ENCODE measurements around the gene TEX44. TPM values are rescaled to one million over a fixed set of nuclear protein-coding genes. Genes with fewer than 3 reads are reported as not detected.
"Not testable (repeated sequence)": the region's sequence is repeated elsewhere in the genome, so short reads cannot be mapped to it uniquely, and the experiment has no call there.

TEX44 gene
- total and polyA plus RNA-seq, 9 of the 15 experiments (the other 6 are each of a cell fraction or from before 2014, with no cell fraction given) = not detected

GRCh38 chr2:231576465-231576864, 16.2 kb upstream of the TEX44 start:
- no peak overlapping the region for H3K27ac ChIP-seq (ENCODE audit: extremely low read depth, low read depth, low read length)
- ChIA-PET POLR2A (no interaction called here), CTCF (ENCODE audit: low intra/inter-chr PET ratio) (no interaction called here)
- peaks cover 0 to 14% of the 10 kb centered on the region in 2 experiments; a peak in 4 of 5 replicates for H3K27me3 ChIP-seq (ENCODE audit: control insufficient read depth in 2 of 2, insufficient read depth in 2 of 2, low read length in 2 of 2)
- H4K20me1 ChIP-seq (replicated peaks; ENCODE audit: control insufficient read depth, insufficient read depth, low read length) = no peaks in the 10 kb centered on the region
- no peak overlapping the region for H3K4me2 ChIP-seq (ENCODE audit: insufficient read depth, low read length)
- FAIRE-seq (no peak), DNase-seq (ENCODE audit: extremely low read depth in 1 of 4, low spot score in 3 of 4) (no peak), ATAC-seq (no peak)
- H3K4me3 ChIP-seq = no peak overlapping the region
- H3K4me1 ChIP-seq (replicated peaks in 1 of 2; ENCODE audit: control insufficient read depth in 2 of 2, insufficient read depth in 2 of 2, low read length in 2 of 2) = no peaks in the 10 kb centered on the region; a peak in 1 of 5 replicates
- no peaks in the 10 kb centered on the region for H3K9me1 ChIP-seq (ENCODE audit: control insufficient read depth, insufficient read depth, low read length)
- WGBS (ENCODE audit: insufficient coverage, low coverage, missing lambda C conversion rate) = 0% methylated on average over 4 of the region's 4 CpGs
- intact Hi-C loops (cut with micrococcal nuclease) = no loop called here
- no peak for TF ChIP-seq AFF1 (IDR thresholded peaks at IDR 0.05; ENCODE audit: low read depth in 1 of 2, partially characterized antibody in 2 of 2)
- TF ChIP-seq HDAC2 (IDR thresholded peaks at IDR 0.05) = no peak
- TF ChIP-seq TGIF2 (CRISPR knock-in tag; IDR thresholded peaks at IDR 0.05) = no peak
- no peak for TF ChIP-seq ZBTB43 (CRISPR knock-in tag; IDR thresholded peaks at IDR 0.05)
- TF ChIP-seq ARNT (IDR thresholded peaks at IDR 0.05) = no peak
- no peak for TF ChIP-seq KDM5B (IDR thresholded peaks at IDR 0.05; ENCODE audit: insufficient replicate concordance, low read depth, low read length)
- TF ChIP-seq POU5F1 (IDR thresholded peaks at IDR 0.05; ENCODE audit: borderline replicate concordance, low read depth, low read length, partially characterized antibody) = no peak
- no peak for TF ChIP-seq CREM (IDR thresholded peaks at IDR 0.05; ENCODE audit: low read depth)
- TF ChIP-seq NFE2L1 (tag; IDR thresholded peaks at IDR 0.05; ENCODE audit: borderline replicate concordance, low read depth) = no peak
- no peak for TF ChIP-seq NRF1 (conservative IDR thresholded peaks at IDR 0.05 in 1 of 2, IDR thresholded peaks at IDR 0.05 in 1 of 2)
- TF ChIP-seq KLF1 (tag; IDR thresholded peaks at IDR 0.05) = no peak
- H2AFZ ChIP-seq (ENCODE audit: low read depth, low read length) = no peak overlapping the region
- no peaks in the 10 kb centered on the region for H3K79me2 ChIP-seq (ENCODE audit: control insufficient read depth, insufficient read depth, low read length)
- H3K36me3 ChIP-seq (ENCODE audit: control insufficient read depth, insufficient read depth, low read length) = no peaks in the 10 kb centered on the region
- BruUV-seq (replicated peaks) = no TSS peak
- in situ Hi-C loops (cut with MboI) = no loop called here
- H3K9me3 ChIP-seq (replicated peaks; ENCODE audit: control insufficient read depth, insufficient read depth, low read depth, low read length) = no peaks in the 10 kb centered on the region
- H3K9ac ChIP-seq (ENCODE audit: insufficient read depth in 1 of 2, low read depth in 2 of 2, low read length in 2 of 2) = peak overlapping the region in 1 of 2 experiments; percentile 26; a peak in 1 of 4 replicates

GRCh38 chr2:231578655-231579054, 14.0 kb upstream of the TEX44 start:
- H3K27ac ChIP-seq (ENCODE audit: extremely low read depth, low read depth, low read length); in situ Hi-C loops (cut with MboI): not testable (repeated sequence)

More at GRCh38 chr2:231578655-231579054, 14.0 kb upstream of the TEX44 start:
- H3K9me1 ChIP-seq (ENCODE audit: control insufficient read depth, insufficient read depth, low read length); H2AFZ ChIP-seq (ENCODE audit: low read depth, low read length); POLR2A ChIA-PET; intact Hi-C loops (cut with micrococcal nuclease); H3K4me2 ChIP-seq (ENCODE audit: insufficient read depth, low read length); H3K4me1 ChIP-seq (replicated peaks in 1 of 2; ENCODE audit: control insufficient read depth in 2 of 2, insufficient read depth in 2 of 2, low read length in 2 of 2); H3K36me3 ChIP-seq (ENCODE audit: control insufficient read depth, insufficient read depth, low read length); H4K20me1 ChIP-seq (replicated peaks; ENCODE audit: control insufficient read depth, insufficient read depth, low read length); H3K79me2 ChIP-seq (ENCODE audit: control insufficient read depth, insufficient read depth, low read length); FAIRE-seq; H3K9ac ChIP-seq (ENCODE audit: insufficient read depth in 1 of 2, low read depth in 2 of 2, low read length in 2 of 2); H3K9me3 ChIP-seq (replicated peaks; ENCODE audit: control insufficient read depth, insufficient read depth, low read depth, low read length); CTCF ChIA-PET (ENCODE audit: low intra/inter-chr PET ratio); ATAC-seq; BruUV-seq (replicated peaks); DNase-seq (ENCODE audit: extremely low read depth in 1 of 4, low spot score in 3 of 4); H3K4me3 ChIP-seq: not testable (repeated sequence)
- H3K27me3 ChIP-seq (ENCODE audit: control insufficient read depth in 2 of 2, insufficient read depth in 2 of 2, low read length in 2 of 2) = peaks cover 0 to 23% of the 10 kb centered on the region in 2 experiments; a peak in 4 of 5 replicates
- WGBS (ENCODE audit: insufficient coverage, low coverage, missing lambda C conversion rate) = 0% methylated on average over 2 of the region's 2 CpGs
